Smooth muscle cell of the coronary artery (primary cell): ENCODE measurements around the gene SSBP3. TPM values are rescaled to one million over a fixed set of nuclear protein-coding genes. Genes with fewer than 3 reads are reported as not detected.

Experiments used
- total RNA-seq: library from RNA; depleted of rRNA; stranded (reverse); fragments of >200 nt; gene quantifications from 2 replicates; pipeline ENCODE4 v1.2.3, GENCODE V29; 2014; ENCODE audit warnings: low replicate concordance

Gene SSBP3
- total RNA-seq: 8.9 and 14.2 TPM in 2 replicates

GRCh38 chr1:54406339-54407153 is at the start of gene SSBP3:
Gene SSBP3 (minus strand): TSS chr1:54406394.

GRCh38 chr1:54199765-54200518 is 206.3 kb downstream of the SSBP3 start, which contains the start of the genes CYB5RL and MRPL37:
Gene CYB5RL (minus strand): TSS chr1:54200030. CDS start chr1:54195616, 4,414 bp downstream.
Gene MRPL37 (plus strand): TSS chr1:54200167. CDS start chr1:54200244, 77 bp downstream.

Other genes with a start within 250 kb of the SSBP3 start
- 3.5 and 3.7 TPM in 2 replicates for gene CYB5RL, start 206.4 kb downstream of the SSBP3 start, total RNA-seq
- gene MRPL37, start 206.2 kb downstream of the SSBP3 start, total RNA-seq: 25.7 and 47.0 TPM in 2 replicates
- 2.5 and 4.1 TPM in 2 replicates for gene ACOT11, start 141.8 kb upstream of the SSBP3 start, total RNA-seq
- gene FAM151A, start 217.1 kb upstream of the SSBP3 start, total RNA-seq: not detected in 2 replicates
- 0.15 and 0.59 TPM in 2 replicates for gene MROH7, start 235.4 kb upstream of the SSBP3 start, total RNA-seq